HCT116 (cell line): Measurements from ENCODE around the gene ORM1.

Experiments used
- CTCF ChIP-seq, 3 experiments: fragments of 200-600 bp in 1 of 3; sonication (generic) in 1 of 3; IDR thresholded peaks in 2 of 3; conservative IDR thresholded peaks in 1 of 3; 2 replicates each; pipeline ENCODE4 v1.5.1; 2012 to 2017; ENCODE audit warnings: low read depth in 2 of 3, low read length in 2 of 3, antibody characterized with exemption in 1 of 3, borderline replicate concordance in 1 of 3, control low read depth in 1 of 3, mild to moderate bottlenecking in 1 of 3, mixed read lengths in 1 of 3, mixed run types in 1 of 3, moderate library complexity in 1 of 3; ENCODE audit not compliant: insufficient read depth in 1 of 3
- ELF1 ChIP-seq: IDR thresholded peaks from 2 replicates; pipeline ENCODE4 v1.6.1; 2012; ENCODE audit warnings: low read depth, borderline replicate concordance
- EZH2 ChIP-seq: fragments of 200-600 bp; sonication (generic); IDR thresholded peaks from 2 replicates; pipeline ENCODE4 v1.6.1; 2017; ENCODE audit warnings: antibody characterized with exemption, mixed run types
- FOSL1 ChIP-seq: IDR thresholded peaks from 2 replicates; pipeline ENCODE4 v1.6.1; 2012; ENCODE audit warnings: low read depth
- YY1 ChIP-seq: IDR thresholded peaks from 2 replicates; pipeline ENCODE4 v1.6.1; 2011; ENCODE audit warnings: low read length, low read depth, moderate library complexity, mild to moderate bottlenecking; ENCODE audit not compliant: insufficient replicate concordance; ENCODE audit errors: extremely low read depth
- TF ChIP-seq, protein P1 (sequence below): IDR thresholded peaks from 2 replicates; pipeline ENCODE4 v1.6.1; 2012; ENCODE audit warnings: low read depth

- TF ChIP-seq EZH2 (no peak), CTCF (IDR thresholded peaks at IDR 0.05 in 2 of 3, conservative IDR thresholded peaks at IDR 0.05 in 1 of 3; ENCODE audit: borderline replicate concordance in 1 of 3, insufficient read depth in 1 of 3, low read depth in 2 of 3, low read length in 2 of 3) (no peak), YY1 (no peak), ELF1 (no peak), FOSL1 (no peak)
- TF ChIP-seq, protein P1, sequence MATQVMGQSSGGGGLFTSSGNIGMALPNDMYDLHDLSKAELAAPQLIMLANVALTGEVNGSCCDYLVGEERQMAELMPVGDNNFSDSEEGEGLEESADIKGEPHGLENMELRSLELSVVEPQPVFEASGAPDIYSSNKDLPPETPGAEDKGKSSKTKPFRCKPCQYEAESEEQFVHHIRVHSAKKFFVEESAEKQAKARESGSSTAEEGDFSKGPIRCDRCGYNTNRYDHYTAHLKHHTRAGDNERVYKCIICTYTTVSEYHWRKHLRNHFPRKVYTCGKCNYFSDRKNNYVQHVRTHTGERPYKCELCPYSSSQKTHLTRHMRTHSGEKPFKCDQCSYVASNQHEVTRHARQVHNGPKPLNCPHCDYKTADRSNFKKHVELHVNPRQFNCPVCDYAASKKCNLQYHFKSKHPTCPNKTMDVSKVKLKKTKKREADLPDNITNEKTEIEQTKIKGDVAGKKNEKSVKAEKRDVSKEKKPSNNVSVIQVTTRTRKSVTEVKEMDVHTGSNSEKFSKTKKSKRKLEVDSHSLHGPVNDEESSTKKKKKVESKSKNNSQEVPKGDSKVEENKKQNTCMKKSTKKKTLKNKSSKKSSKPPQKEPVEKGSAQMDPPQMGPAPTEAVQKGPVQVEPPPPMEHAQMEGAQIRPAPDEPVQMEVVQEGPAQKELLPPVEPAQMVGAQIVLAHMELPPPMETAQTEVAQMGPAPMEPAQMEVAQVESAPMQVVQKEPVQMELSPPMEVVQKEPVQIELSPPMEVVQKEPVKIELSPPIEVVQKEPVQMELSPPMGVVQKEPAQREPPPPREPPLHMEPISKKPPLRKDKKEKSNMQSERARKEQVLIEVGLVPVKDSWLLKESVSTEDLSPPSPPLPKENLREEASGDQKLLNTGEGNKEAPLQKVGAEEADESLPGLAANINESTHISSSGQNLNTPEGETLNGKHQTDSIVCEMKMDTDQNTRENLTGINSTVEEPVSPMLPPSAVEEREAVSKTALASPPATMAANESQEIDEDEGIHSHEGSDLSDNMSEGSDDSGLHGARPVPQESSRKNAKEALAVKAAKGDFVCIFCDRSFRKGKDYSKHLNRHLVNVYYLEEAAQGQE: no peak
Measured at GRCh38 chr9:114310471-114311450, 12.1 kb upstream of the ORM1 start.
